Astrocyte of the cerebellum (primary cell): Measurements from ENCODE around the gene DNAJC2.
"Not testable (repeated sequence)": the region's sequence is repeated elsewhere in the genome, so short reads cannot be mapped to it uniquely, and the experiment has no call there.

Experiments
- DNase-seq: peaks from one replicate; pipeline ENCODE4 v3.0.0-alpha.2; 2011; ENCODE audit warnings: low read depth
- H3K4me3 ChIP-seq: 2 replicates; pipeline ENCODE4 v1.5.1; 2011; ENCODE audit warnings: mild to moderate bottlenecking, low read depth, low read length, moderate library complexity
- CTCF ChIP-seq: IDR thresholded peaks from 2 replicates; pipeline ENCODE4 v1.5.1; 2012; ENCODE audit warnings: low read length, low read depth, moderate library complexity, mild to moderate bottlenecking; ENCODE audit errors: missing control alignments
- in situ Hi-C: cut with HindIII; loops from 2 replicates; pipeline ENCODE4 v1.10.0; 2017; ENCODE audit warnings: low sequenced_read_pairs

Gene DNAJC2

GRCh38 chr7:103296901-103297836 is 47.4 kb downstream of the DNAJC2 start, which contains the start of gene PMPCB:
Gene PMPCB (plus strand): TSS chr7:103297435. CDS start chr7:103297460, 25 bp downstream.
- TF ChIP-seq CTCF, result peak; percentile 96
- DNase-seq, result peak; percentile 77
- in situ Hi-C loops, result no loop called here
- H3K4me3 ChIP-seq, result peak within 1 kb of the TSS; percentile 70

DNA sequence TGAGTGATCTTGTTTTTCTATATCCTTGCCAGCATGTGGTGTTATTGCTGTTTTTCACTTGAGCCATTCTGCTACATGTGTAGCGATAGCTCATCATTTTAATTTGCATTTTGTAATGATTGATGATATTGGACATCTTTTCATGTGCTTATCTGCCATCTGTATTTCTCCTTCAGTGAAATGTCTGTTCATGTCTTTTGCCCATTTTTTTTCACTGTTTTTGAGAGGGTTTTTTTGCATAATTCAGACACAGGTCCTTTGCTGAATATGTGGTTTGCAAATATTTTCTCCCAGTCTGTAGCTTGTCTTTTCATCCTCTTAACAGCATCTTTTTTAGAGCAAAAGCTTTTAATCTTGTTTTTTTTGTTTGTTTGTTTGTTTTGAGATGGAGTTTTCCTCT is 51.0 kb downstream of the DNAJC2 start:
- H3K4me3 ChIP-seq, result no peak overlapping the region
- no peak for DNase-seq
- in situ Hi-C loops, result no loop called here
- TF ChIP-seq CTCF, result no peak

- H3K4me3 ChIP-seq, result no peak overlapping the region
- DNase-seq, result no peak
- no peak for TF ChIP-seq CTCF
- in situ Hi-C loops, result no loop called here
These were observed 52.4 kb downstream of the DNAJC2 start for GRCh38 chr7:103292122-103292521.

DNA sequence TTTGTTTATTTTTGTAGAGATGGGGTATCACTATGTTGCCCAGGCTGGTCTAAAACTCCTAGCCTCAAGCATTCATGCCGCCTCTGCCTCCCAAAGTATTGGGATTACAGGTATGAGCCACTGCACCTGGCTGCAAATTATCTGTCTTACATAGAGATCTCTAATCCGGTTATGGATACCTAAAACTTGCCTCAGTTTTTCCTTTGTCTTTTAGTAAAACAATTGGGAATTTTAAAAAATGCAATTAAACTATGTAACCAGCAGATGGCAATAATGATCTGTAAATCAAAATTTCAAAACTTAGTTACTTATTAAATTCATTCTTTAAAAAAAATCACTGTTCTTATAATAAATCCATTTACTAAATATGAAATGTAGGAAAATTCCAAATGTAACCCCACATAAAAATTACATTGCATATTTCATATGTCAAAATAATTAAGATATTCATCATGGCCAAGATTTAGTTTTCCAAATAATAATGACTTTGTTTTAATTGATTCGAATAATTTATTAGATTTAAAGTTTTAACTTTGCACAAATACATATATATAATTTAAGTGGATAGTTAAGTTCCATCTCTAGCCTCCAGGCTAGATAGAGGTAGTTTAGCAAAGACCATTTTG is 61.7 kb downstream of the DNAJC2 start:
- in situ Hi-C loops, DNase-seq, H3K4me3 ChIP-seq: not testable (repeated sequence)

GRCh38 chr7:103280803-103281155 is 63.8 kb downstream of the DNAJC2 start:
- H3K4me3 ChIP-seq, result peak overlapping the region; percentile 61
- DNase-seq, in situ Hi-C loops: not testable (repeated sequence)

GRCh38 chr7:103279963-103280802 is 64.4 kb downstream of the DNAJC2 start:
- DNase-seq, result not testable (repeated sequence)
- H3K4me3 ChIP-seq, result peak overlapping the region; percentile 61

GRCh38 chr7:103279636-103279962 is 65.0 kb downstream of the DNAJC2 start:
- DNase-seq, in situ Hi-C loops: not testable (repeated sequence)
- H3K4me3 ChIP-seq, result peak overlapping the region; percentile 61

More at GRCh38 chr7:103279963-103280802, 64.4 kb downstream of the DNAJC2 start:
- in situ Hi-C loops, result not testable (repeated sequence)

GRCh38 chr7:103278195-103278594 is 66.4 kb downstream of the DNAJC2 start:
- DNase-seq, in situ Hi-C loops, H3K4me3 ChIP-seq: not testable (repeated sequence)

- DNase-seq, in situ Hi-C loops, H3K4me3 ChIP-seq: not testable (repeated sequence)
These were observed 69.7 kb downstream of the DNAJC2 start for GRCh38 chr7:103274867-103275266.

- H3K4me3 ChIP-seq, DNase-seq, in situ Hi-C loops: not testable (repeated sequence)
These were observed 71.2 kb downstream of the DNAJC2 start for GRCh38 chr7:103273374-103273773.

GRCh38 chr7:103266229-103266628 is 78.3 kb downstream of the DNAJC2 start:
- in situ Hi-C loops, DNase-seq, H3K4me3 ChIP-seq: not testable (repeated sequence)

DNA sequence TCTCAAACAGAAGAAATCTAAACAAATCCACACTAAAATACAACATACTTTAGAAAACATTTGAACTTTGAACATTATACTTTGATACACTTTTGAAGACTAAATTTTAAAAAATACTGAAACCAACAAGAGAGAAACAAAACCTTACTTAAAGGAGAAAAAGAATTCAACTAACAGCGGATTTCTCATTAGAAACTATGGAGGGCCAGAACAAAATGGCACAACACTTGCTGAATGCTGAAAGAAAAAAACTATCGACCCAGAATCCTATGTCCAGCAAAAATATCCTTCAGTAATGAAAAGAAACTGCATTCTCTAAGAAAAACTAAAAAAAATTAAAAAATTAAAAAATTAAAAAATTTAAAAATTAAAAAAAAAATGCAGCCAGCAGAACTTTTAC is 80.5 kb downstream of the DNAJC2 start:
- in situ Hi-C loops, H3K4me3 ChIP-seq, DNase-seq: not testable (repeated sequence)
